Limb (tissue), 2 donors: ENCODE measurements around the gene TNS2.

Source experiments
- DNase-seq, 2 donors: peaks; one replicate each; pipeline ENCODE4 v3.0.0-alpha.2; 2016; ENCODE audit errors: extremely low spot score in 2 of 2

TNS2 gene

DNA sequence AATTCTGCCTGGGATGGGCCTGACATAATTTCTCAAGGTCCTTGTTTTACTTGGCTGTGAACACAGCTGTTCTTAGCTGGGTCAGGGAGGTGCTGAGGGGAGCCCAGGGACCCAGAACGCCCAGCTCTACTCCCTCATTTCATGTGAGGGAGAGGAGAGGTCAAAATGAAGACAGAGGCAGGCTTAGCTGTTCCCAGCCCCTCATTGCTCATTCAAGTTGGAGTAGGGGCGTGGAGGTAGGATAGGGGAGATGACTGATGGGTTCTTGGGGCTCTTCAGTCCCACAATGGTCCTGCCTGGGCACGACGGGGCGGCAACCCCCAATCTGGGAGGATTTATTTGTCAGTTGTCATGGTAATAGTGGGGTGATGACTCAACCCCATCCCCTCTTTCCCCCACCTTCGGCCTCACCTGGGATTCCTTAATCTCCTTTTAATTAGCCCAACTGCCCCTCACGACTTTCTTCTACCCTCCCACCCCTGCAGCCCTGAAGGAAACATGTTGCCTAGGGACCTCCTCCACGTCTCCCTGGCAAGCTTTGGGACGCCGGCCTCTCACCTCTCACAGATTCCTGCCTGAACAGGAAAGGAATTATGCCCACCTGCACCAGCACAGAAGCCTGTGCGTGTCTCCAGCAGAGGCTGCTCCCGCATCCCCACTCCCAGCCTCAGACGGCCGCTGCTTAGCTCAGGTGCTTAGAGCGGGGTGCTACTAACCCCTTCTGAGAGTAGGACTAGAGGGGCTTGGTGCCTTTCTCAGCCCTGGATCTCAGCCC, 19.1 kb downstream of the TNS2 start:
- no peak for DNase-seq

DNA sequence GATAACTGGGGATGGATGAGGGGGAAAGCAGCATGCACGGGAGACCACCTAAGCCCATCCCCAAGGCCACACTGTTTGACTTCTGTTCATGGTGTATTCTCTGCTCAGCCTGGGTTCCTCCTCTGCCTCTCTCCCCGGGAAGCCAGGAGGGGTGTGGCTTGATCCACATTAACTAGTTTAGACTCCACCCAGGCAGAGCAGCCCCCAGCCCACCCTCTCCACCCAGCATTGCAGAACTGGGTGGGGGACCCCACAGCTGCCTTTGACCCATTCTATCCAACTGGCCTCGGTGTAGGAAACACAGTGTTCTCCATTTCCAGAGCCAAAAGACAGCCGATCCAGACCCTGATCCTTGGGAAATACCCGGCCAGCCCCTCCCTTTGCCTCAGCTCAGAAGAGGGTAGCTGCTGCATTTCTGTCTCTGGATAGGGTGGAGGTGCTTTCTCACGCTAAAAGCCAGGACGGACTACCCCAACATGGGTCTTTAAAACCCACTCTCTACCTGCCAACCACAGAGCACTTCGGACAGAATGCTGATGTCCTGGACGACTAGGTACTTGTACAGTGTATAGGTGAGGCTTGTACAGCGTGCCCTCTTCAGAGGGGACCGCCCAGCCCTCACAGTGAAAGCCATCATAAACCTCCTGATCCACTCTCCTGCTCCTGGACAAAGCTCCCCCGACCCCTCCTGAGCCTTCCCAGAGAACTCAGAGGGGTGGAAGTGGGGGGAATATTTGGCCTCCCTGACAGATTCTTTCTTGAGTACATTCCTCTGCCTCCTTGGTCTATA, 20.0 kb downstream of the TNS2 start:
- peak in 1 of 2 donors; percentile 43 for DNase-seq

DNA sequence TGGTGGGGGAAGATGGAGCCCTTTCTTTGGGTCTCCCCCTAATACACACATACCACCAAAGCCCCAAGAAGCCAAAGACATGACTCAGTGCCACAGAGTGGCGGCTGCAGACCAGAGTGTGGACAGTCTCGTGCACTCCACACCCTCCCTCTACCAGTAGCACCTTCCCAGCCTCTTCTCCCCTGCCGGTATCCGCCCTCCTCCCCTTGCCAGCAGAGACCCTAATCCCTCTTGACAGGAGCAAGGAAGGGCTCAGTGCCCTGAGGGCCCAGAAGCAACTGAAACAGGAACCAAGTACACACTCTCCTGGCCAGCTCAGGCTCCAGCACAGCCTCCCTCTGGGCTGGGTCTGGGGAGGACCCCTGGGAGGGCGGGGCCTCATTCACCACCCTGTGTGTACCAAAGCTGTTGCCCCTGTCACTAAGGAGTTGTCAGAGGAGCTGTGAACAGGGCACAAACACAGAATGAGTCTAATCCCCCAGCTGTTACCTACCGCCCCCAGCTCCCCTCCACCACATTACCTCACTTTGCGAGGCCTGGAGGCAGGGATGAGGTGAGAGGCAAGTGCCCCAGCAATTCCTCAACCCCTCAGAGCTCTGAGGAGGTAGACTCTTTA, 21.1 kb downstream of the TNS2 start:
- DNase-seq: no peak

DNA sequence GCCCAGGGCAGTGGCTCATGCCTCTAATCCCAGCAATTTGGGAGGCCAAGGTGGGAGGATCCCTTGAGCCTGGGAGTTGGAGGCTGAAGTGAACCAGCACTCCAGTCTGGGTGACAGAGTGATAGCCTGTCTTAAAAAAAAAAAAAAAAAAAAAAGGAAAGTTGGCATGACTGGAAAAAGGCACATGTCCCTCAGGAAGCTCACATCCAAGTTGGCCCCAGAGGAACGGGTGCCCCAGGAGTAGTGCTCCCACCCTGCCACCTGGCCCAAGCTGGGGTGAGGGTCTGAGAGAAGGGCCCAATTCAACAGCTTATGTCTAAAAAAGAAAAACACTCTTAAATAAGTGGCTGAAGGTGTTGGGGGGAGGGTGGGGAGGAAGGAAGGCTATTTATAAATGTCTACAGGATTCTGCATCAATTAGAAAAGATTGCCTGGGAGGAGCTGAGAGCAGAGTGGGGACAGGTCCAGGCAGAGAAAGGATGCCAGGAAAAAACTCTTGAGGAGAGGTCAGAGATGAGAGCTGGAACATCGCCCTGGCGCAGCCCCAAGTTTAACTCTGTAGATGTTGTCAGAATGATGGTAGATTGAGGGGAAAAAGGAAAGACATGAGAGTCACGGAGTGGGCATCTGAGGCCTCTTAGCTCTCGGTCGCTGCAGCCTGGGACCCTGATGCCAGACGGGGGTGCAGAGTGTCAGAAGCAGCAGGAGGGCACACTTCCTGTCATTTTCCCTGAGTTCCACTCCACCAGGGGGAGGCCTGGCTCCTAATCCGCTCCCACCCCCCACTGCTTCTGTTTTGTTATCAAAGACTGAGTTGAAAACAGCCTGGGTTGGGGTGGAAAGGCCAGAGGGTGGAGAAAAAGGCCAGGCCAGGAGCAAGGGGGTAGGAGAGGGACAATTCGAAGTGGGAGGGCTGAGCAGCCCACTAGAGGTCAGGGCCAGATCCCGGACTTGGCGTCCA, 22.0 kb downstream of the TNS2 start:
- DNase-seq: peak; percentile 50 to 66

DNA sequence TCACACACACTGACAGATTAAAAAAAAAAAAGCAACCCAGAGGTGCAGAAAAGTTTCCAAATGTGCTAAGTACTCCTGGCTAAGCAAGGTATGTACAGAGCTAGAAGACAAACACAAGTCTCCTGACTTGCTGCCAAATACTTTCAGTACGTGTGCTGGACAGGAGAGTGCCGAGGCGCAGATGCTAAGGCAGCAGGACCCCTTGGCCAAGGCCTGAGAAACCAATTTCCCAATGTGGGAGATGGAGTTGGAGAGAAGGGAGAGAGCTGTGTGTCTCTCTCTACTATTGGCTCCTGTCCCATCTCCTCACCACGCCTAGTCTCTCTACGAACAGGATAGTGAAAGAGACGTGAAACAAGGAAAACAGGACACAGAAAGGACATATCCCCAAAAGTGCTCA, 24.0 kb downstream of the TNS2 start:
- no peak for DNase-seq

DNA sequence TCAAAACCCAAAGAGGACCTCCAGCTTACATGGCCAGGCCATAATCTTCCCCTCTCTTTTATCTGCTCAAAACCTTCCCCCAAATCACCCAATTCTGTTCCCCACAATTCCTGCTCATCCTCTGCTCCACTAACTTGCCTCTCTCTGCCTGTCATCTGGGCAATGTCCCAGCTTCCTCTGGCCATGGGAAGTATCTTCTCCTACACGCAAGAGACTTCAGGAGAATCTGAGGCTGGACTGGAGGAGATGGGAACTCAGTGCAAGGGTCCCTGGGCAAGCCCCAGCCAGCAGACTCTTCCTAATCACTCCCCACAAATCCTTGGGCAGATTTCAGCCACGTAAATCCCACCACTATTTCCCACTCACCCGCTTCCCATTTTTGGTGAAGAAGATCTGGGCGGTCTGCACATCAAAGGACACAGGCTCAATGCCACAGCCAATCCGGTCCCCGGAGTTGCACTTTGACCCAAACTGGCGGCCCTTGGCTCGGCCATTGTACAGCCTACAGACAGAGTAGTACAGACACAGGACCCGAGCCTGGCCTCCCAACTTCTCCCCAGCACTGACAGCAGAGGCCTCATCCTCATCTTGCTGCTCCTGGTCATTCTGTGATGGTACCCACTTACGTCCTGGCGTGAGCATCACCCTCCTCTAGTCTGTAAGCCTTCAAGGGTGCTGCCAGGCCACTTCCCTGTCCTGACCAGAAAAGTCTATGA, 24.6 kb downstream of the TNS2 start:
- no peak for DNase-seq

DNA sequence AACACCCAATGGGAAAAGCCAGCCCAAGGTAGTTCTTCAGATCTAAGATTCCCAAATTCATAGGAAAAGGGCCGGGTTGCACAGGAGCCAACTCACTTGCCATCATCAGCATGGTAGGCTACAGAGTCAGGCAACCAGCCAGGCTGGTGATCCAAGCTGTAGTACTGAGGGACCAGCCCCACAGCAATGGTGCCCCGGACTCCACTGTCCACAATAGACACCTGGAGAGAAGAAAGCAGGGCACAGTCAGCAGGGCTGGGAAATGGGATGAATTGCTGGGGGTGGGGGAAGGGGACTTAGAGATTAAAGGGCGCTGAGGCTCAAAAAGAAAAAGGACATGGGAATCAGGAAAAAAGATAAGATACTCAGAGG, 25.1 kb downstream of the TNS2 start:
- no peak for DNase-seq

DNA sequence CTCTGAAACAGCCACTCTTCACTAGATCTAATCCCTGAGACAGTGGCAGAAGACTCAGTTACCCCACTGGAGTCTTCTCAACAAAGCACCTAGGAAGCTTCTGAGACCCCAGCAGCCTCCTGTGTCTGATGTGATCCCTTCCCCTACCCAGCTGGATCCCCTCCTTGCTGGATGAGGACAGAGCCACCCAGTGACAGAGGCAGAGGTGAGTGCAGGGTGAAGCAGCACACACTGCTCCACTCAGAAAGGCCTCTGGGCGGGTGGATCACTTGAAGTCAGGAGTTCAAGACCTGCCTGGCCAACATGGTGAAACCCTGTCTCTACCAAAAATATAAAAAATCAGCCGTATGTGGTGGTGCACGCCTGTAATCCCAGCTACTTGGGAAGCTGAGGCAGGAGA, 26.6 kb downstream of the TNS2 start:
- DNase-seq: no peak

DNA sequence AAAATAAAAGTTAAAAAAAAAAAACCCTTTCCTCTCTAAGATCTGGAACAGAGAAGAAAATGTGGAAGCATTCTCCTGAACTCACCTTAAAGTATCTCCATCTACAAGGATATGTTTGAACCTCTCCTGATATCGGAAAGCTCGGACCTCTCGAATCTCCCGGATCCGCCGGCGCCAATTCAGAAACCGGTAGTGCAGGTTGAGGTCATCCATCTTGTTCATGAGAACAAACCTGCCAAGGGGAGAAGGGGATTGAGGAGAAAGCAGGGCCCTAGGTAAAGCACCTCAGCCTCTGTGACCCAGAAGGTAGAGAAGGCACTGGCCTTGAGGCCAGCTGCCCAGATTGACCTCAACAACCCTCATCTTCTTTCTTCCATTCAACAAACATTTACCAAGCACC, 27.2 kb downstream of the TNS2 start:
- DNase-seq: no peak

DNA sequence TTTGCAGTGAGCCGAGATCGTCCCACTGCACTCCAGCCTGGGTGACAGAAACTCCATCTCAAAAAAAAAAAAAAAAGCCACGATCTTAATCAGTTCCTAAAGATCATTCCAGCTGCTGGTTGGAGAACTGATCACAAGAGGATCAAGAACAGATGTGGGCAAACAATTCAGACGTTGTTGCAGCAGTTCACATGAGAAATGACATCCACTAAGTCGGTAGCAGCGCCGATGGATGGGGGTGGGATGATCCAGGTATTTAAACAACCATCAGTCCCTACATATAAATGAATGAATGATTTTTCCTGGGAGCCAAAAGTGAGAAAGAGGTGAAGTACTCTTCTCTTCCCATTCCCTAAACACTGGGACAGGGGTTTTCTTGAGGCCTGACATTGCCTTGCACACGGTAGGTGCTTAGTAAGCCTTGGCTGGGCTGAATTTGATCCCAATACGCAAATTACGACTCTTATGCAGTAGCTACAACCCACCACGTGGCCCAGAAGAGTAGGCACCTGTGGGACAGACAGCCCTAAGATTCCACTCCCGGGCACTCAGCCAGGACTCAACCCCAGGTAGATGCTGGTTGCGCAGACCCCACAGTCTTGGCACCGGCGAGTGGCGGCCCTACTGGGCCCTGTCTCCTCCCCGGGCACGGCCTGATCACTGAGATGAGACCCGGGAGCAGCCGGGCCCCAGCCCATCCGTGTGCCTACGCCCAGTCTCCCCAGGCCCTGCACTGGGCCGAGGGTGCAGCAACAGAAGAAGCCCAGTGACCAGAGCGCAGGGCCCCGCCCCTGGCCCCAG, 28.8 kb downstream of the TNS2 start:
- no peak for DNase-seq

DNA sequence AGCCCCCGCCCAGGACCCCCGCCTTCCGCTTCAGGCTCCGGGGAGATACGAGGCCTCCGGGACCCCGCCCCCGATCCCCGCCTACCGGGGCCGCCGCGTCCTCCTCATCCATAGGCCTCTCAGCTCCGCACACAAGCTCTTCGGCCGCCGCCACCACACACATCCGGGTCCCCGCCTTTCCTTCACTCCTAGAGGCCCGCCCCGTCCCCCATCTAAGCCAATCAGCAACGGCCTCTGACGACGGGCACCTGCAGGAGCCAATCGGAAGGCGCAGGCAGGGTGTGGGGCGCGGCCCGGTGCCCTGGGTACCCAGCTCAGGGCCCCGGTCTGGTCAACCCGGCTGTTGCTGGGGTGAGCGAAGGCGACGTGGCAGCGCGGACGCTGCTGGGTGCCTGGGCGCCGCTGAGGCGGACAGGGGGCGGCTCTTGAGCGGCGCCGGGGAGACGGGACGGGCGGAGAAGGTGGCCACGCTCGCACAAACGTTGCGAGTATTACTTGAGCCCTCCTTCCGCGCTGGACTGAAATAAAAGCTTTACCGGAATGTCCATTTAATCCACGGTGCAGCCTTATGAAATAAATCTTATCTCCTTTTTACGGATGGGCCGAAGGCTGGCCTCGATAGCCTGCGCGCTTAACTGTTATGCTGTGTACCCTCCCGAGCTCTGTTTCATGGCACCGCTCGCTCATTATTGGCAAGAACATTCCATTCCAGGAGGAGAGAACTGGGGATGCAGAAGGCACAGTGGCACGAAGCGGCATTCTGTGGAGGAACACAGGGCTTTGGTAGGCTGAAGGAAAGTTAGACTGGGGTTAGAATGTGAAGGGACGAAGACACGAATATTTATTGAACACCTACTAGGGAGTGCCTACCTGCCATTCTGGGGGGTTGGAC, 29.6 kb downstream of the TNS2 start, which contains the start of gene SPRYD3:
Gene SPRYD3 (minus strand): TSS at position 165 of the 892 bp plus-strand sequence. CDS start 57 bp downstream, at position 108.
- DNase-seq: peak; percentile 97 to 99

DNA sequence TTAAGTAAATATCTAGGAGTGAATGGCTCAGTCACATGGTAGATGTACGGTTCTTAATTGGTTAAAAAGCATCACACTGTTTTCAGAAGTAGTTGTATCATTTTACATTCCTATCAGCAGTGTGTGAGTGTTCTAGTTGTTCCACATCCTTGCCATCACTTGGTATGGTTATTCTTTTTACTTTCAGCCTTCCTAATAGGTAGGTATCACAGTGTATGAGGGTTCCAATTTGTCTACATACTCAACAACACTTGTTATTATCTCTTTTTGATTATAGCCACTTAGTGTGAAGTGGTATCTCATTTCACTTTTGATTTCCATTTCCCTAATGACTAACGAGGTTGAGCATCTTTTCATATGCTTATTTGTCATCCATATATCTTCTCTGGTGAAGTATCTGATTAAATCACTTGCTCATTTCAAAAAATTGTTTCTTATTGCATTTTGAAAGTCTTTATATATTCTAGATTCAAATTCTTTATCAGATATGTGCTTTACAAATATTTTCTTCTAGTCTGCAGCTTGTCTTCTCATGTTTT, 32.8 kb downstream of the TNS2 start:
- DNase-seq: no peak

DNA sequence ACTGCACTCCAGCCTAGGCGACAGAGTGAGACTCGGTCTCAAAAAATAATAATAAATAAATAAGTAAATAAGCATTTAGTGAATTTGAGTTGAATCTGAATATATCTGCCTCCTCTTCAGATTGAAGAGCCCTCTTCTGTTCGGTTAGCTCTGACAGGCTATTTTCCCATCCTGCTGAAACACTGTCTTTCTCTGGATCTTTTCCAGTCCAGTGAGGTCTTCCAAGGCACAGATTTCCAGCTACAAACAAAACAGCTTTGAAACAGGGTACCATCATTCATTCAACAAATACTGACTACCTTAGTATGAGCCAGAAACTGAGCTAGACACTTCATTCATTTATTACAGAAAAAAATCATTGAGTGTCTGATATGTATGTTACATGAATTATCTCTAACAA, 36.5 kb downstream of the TNS2 start:
- no peak for DNase-seq

DNA sequence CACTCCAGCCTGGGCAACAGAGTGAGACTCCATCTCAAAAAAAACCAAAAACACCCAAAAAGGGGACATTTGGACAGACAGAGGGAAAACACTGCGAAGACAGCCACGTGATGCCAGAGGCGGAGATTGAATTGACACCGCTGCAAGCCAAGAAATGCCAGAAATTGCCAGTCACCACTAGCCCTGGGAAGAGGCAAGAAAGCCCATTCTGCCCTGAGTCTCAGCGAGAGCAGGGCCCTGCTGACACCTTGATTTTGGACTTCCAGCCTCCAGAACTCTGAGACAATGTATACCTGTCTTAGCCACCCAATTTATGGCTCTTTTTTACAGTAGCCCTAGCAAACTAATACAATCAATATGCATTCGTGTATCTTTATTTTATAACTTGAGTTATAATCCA, 40.2 kb downstream of the TNS2 start:
- no peak for DNase-seq

DNA sequence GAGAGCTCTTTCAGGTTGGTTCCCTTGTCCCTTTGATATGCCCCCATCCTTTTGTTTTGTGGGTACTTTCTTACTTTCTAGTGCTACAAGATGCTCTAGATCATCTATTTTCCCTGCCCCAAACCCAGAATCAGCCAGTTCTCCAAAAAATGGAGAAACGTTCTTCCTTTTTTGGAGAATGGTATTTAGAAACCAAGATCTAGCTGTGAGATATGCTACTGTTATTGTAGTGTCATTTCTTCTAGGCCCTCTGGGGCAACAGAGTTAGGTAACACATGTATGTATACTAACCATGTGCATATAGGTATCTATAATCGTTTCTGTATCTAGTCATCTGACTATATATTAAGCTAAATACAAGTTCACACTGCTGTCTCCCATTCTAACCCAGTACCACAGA, 40.7 kb downstream of the TNS2 start:
- no peak for DNase-seq

DNA sequence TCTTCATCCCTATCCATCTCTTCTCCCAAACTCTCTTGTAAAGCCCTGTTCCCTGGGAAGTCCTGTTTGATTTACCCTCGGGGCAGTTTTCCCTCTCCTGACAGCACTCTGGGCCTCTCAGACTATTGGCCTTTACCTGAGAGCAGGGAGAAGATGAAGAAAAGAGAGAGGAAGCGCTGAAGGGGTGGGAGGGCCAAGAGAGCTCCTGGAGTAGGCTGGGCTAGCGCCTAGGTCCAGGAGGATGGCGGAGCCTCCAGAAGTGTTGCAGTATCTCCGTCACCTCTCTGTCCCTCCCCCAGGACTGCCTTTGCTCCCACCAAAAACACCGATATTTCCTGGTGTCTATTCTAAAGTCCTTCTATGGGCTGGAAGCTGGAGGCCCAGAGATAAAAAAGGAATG, 41.9 kb downstream of the TNS2 start:
- no peak for DNase-seq

DNA sequence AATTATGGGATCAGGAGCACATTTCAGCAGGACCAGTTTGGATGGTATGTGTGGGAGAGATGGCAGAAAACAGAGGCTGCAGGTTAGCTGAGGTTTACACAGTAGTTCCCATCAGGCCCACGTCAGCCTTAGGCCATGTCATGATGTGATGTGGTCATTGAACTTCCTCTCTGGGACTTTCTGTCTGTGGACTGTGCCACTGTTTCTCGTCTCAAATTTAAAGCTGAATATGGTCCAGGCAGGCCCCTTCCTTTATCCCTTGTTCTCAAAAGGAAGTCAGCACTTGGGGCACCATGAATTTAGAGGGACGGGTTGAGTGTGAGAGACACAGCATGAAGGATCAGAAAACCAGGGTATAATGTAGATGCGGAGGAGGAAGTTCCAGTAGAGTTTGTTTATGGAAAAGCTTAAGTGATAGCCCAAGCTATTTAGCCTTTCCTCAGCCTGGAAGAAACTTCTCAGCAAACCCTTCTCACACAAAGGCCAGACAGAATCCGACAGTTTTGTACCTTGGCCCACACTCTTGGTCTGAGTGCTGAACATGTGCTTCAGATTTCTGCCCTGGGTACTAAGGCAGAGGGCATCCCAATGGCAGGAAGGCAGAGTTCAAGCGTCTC, 44.0 kb downstream of the TNS2 start:
- DNase-seq: no peak

DNA sequence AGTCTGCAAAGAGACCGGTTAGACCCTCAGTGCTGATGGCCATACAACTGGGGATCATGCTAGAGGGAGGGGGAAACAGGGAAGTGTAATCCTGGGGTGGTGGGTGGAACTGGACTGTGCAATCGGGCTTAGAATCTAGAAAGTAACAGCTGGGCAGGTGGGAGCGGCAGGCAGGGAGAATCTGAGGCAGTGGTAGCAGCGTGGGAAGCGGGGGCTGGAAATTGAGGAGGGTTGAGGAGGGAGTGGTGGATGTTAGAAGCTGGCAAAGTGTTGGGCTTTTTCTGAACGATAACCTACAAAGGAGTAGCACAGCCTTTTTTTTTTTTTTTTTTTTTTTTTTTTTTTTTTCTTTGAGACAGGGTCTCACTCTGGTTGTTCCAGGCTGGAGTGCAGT, 44.5 kb downstream of the TNS2 start:
- no peak for DNase-seq
